Endodermal cell (in vitro differentiated cells): ENCODE measurements around the gene UMODL1. TPM values are rescaled to one million over a fixed set of nuclear protein-coding genes. Genes with fewer than 3 reads are reported as not detected.

ENCODE experiments used
- DNase-seq: peaks from one replicate; pipeline ENCODE4 v3.0.0-alpha.2; 2017
- H3K27ac ChIP-seq: 2 replicates; pipeline ENCODE4 v1.5.1; 2013; ENCODE audit warnings: mild to moderate bottlenecking, low read depth, low read length, moderate library complexity
- H3K27me3 ChIP-seq: 2 replicates; pipeline ENCODE4 v1.6.1; 2013; ENCODE audit warnings: mild to moderate bottlenecking, low read length, moderate library complexity; ENCODE audit not compliant: insufficient read depth, control insufficient read depth, poor library complexity, severe bottlenecking
- H3K36me3 ChIP-seq: 2 replicates; pipeline ENCODE4 v1.7.0; 2013; ENCODE audit warnings: mild to moderate bottlenecking, low read length, moderate library complexity; ENCODE audit not compliant: control insufficient read depth, insufficient read depth
- H3K4me1 ChIP-seq: one replicate; pipeline ENCODE4 v1.7.0; 2013; ENCODE audit warnings: low read length; ENCODE audit not compliant: control insufficient read depth, insufficient read depth
- H3K4me3 ChIP-seq: 2 replicates; pipeline ENCODE4 v1.5.1; 2013; ENCODE audit warnings: mild to moderate bottlenecking, low read length, moderate library complexity
- H3K9ac ChIP-seq: 2 replicates; pipeline ENCODE4 v1.6.1; 2013; ENCODE audit warnings: mild to moderate bottlenecking, low read length, moderate library complexity; ENCODE audit not compliant: poor library complexity, severe bottlenecking; ENCODE audit errors: extremely low read depth
- H3K9me3 ChIP-seq: 2 replicates; pipeline ENCODE4 v1.6.1; 2013; ENCODE audit warnings: mild to moderate bottlenecking, low read length, moderate library complexity; ENCODE audit not compliant: control insufficient read depth
- H3K27ac Mint-ChIP-seq: 2 replicates; pipeline ENCODE4 v1.8.0; 2020; ENCODE audit warnings: mixed read lengths
- H3K27me3 Mint-ChIP-seq: 2 replicates; pipeline ENCODE4 v1.8.0; 2021; ENCODE audit warnings: mild to moderate bottlenecking, mixed read lengths; ENCODE audit not compliant: insufficient read depth
- H3K36me3 Mint-ChIP-seq: 2 replicates; pipeline ENCODE4 v1.8.0; 2020; ENCODE audit warnings: low read depth, mixed read lengths
- H3K4me1 Mint-ChIP-seq: 2 replicates; pipeline ENCODE4 v1.8.0; 2020; ENCODE audit warnings: mixed read lengths
- H3K4me3 Mint-ChIP-seq: 2 replicates; pipeline ENCODE4 v1.8.0; 2020; ENCODE audit warnings: mild to moderate bottlenecking, moderate library complexity, mixed read lengths
- H3K9me3 Mint-ChIP-seq: 2 replicates; pipeline ENCODE4 v1.8.0; 2020; ENCODE audit warnings: mild to moderate bottlenecking, mixed read lengths
- CTCF ChIP-seq: fragments of 200-600 bp; sonication (generic); conservative IDR thresholded peaks from 2 replicates; pipeline ENCODE4 v1.5.0; 2021; ENCODE audit warnings: antibody characterized with exemption, mild to moderate bottlenecking
- WGBS, 2 experiments: methylation state at CpG; one replicate each; pipeline versions ENCODE4 v1.1.5 to v1.1.7; 2013; ENCODE audit warnings: missing lambda C conversion rate in 2 of 2, mixed read lengths in 1 of 2; ENCODE audit not compliant: insufficient coverage in 1 of 2, insufficient read length in 1 of 2; 5-methylcytosine and 5-hydroxymethylcytosine counted together
- total RNA-seq, 2 donors: library from RNA; stranded (reverse); fragmentation: NEBNext Ultra II Directional in 1 of 2; extraction: Animal tissue kit (Norgen Biotek cat#: 25700) in 1 of 2; gene quantifications; 2 replicates in 1 of 2; 3 replicates in 1 of 2; pipeline ENCODE4 v1.2.1, GENCODE V29; 2021

The UMODL1 gene
- total RNA-seq, 2 donors from 2014 or later = 0.24 to 0.49 TPM

- H3K9me3 ChIP-seq = no peaks in the 10 kb centered on the region
- no peak overlapping the region for H3K9ac ChIP-seq
- no peak overlapping the region for H3K27ac Mint-ChIP-seq
- WGBS, 2 experiments = 91 to 100% methylated on average over 1 to 5 of the region's 6 CpGs
- no peaks in the 10 kb centered on the region for H3K36me3 ChIP-seq
- DNase-seq = no peak
- H3K36me3 Mint-ChIP-seq = no peaks in the 10 kb centered on the region
- peaks cover 1% of the 10 kb centered on the region for H3K27me3 Mint-ChIP-seq
- H3K27me3 ChIP-seq = no peaks in the 10 kb centered on the region
- no peak overlapping the region for H3K27ac ChIP-seq
- no peak overlapping the region for H3K4me3 ChIP-seq
- peaks cover 8% of the 10 kb centered on the region for H3K4me1 ChIP-seq
- TF ChIP-seq CTCF = no peak
- no peaks in the 10 kb centered on the region for H3K9me3 Mint-ChIP-seq
- no peak overlapping the region for H3K4me3 Mint-ChIP-seq
- H3K4me1 Mint-ChIP-seq = peaks cover 7% of the 10 kb centered on the region
Measured at GRCh38 chr21:42027085-42027821, 43.9 kb upstream of the UMODL1 start.

- no peaks in the 10 kb centered on the region for H3K36me3 ChIP-seq
- no peak overlapping the region for H3K27ac ChIP-seq
- no peak overlapping the region for H3K4me3 ChIP-seq
- H3K4me1 Mint-ChIP-seq = peaks cover 7% of the 10 kb centered on the region
- WGBS, 2 experiments = 95 to 97% methylated on average over 18 to 26 of the region's 26 CpGs
- no peaks in the 10 kb centered on the region for H3K36me3 Mint-ChIP-seq
- H3K4me3 Mint-ChIP-seq = no peak overlapping the region
- TF ChIP-seq CTCF = no peak
- no peak for DNase-seq
- no peaks in the 10 kb centered on the region for H3K9me3 Mint-ChIP-seq
- H3K27ac Mint-ChIP-seq = no peak overlapping the region
- H3K27me3 Mint-ChIP-seq = peaks cover 1% of the 10 kb centered on the region
- H3K4me1 ChIP-seq = peaks cover 6% of the 10 kb centered on the region
- no peak overlapping the region for H3K9ac ChIP-seq
- H3K9me3 ChIP-seq = no peaks in the 10 kb centered on the region
- H3K27me3 ChIP-seq = no peaks in the 10 kb centered on the region
Measured at GRCh38 chr21:42027822-42028765, 43.0 kb upstream of the UMODL1 start.

GRCh38 chr21:42028766-42029425 lies 42.2 kb upstream of the UMODL1 start:
- H3K4me1 ChIP-seq = peaks cover 6% of the 10 kb centered on the region
- no peaks in the 10 kb centered on the region for H3K36me3 ChIP-seq
- 91 to 93% methylated on average over 7 to 9 of the region's 9 CpGs for WGBS, 2 experiments
- Mint-ChIP-seq H3K4me3 (no peak overlapping the region), H3K4me1 (peaks cover 7% of the 10 kb centered on the region), H3K27me3 (peaks cover 1% of the 10 kb centered on the region), H3K27ac (no peak overlapping the region), H3K9me3 (no peaks in the 10 kb centered on the region), H3K36me3 (no peaks in the 10 kb centered on the region)
- no peak for TF ChIP-seq CTCF
- H3K27me3 ChIP-seq = no peaks in the 10 kb centered on the region
- no peak overlapping the region for H3K4me3 ChIP-seq
- H3K9me3 ChIP-seq = no peaks in the 10 kb centered on the region
- no peak overlapping the region for H3K9ac ChIP-seq
- no peak for DNase-seq
- no peak overlapping the region for H3K27ac ChIP-seq
